ENCODE data around the gene TRIM10. TPM values are rescaled to one million over a fixed set of nuclear protein-coding genes. Genes with fewer than 3 reads are reported as not detected.

Gene TRIM10
- total and polyA plus RNA-seq, 3 donors from 2014 or later = 0.17 to 0.25 TPM; not detected in 1

GRCh38 chr6:30204116-30204515 lies 43.1 kb upstream of the TRIM10 start:
- H3K36me3 ChIP-seq (ENCODE audit: low read depth, missing control alignments) = no peaks in the 10 kb centered on the region
- no peaks in the 10 kb centered on the region for H3K9me3 ChIP-seq
- no peak overlapping the region for H3K4me3 ChIP-seq
- TF ChIP-seq POLR2A (IDR thresholded peaks at IDR 0.05) = no peak
- no peak for TF ChIP-seq CTCF (IDR thresholded peaks at IDR 0.05)
- WGBS, 2 donors = 91 to 100% methylated on average over 1 of the region's 1 CpG
- DNase-seq = no peak
- H3K27me3 ChIP-seq = no peaks in the 10 kb centered on the region
- H3K4me1 ChIP-seq = peaks cover 4% of the 10 kb centered on the region
- H3K27ac ChIP-seq = no peak overlapping the region
- intact Hi-C loops (cut with DNase I; ENCODE audit: low total_unique reads) = no loop called here

- no peaks in the 10 kb centered on the region for H3K27me3 ChIP-seq
- intact Hi-C loops (cut with DNase I; ENCODE audit: low total_unique reads) = no loop called here
- TF ChIP-seq CTCF (IDR thresholded peaks at IDR 0.05) (no peak), POLR2A (IDR thresholded peaks at IDR 0.05) (no peak)
- peaks cover 2% of the 10 kb centered on the region for H3K4me1 ChIP-seq
- DNase-seq = no peak
- 89 to 91% methylated on average over 4 of the region's 4 CpGs for WGBS, 2 donors
- H3K9me3 ChIP-seq = no peaks in the 10 kb centered on the region
- no peak overlapping the region for H3K4me3 ChIP-seq
- H3K36me3 ChIP-seq (ENCODE audit: low read depth, missing control alignments) = no peaks in the 10 kb centered on the region
- peak overlapping the region in 1 of 2 donors; percentile 27 for H3K27ac ChIP-seq
These were observed 41.4 kb upstream of the TRIM10 start for GRCh38 chr6:30202366-30202765.

- WGBS, 2 donors = 77 to 81% methylated on average over 6 of the region's 6 CpGs
- DNase-seq = no peak
- H3K27me3 ChIP-seq = no peaks in the 10 kb centered on the region
- intact Hi-C loops (cut with DNase I; ENCODE audit: low total_unique reads) = no loop called here
- no peak overlapping the region for H3K4me3 ChIP-seq
- TF ChIP-seq POLR2A (IDR thresholded peaks at IDR 0.05) (no peak), CTCF (IDR thresholded peaks at IDR 0.05) (no peak)
- no peaks in the 10 kb centered on the region for H3K9me3 ChIP-seq
- H3K4me1 ChIP-seq = no peaks in the 10 kb centered on the region
- peak overlapping the region in 1 of 2 donors; percentile 5 for H3K27ac ChIP-seq
- H3K36me3 ChIP-seq (ENCODE audit: low read depth, missing control alignments) = no peaks in the 10 kb centered on the region
These were observed 39.7 kb upstream of the TRIM10 start for GRCh38 chr6:30200551-30201281.

- no peak for DNase-seq
- no peaks in the 10 kb centered on the region for H3K27me3 ChIP-seq
- intact Hi-C loops (cut with DNase I; ENCODE audit: low total_unique reads) = no loop called here
- H3K27ac ChIP-seq = no peak overlapping the region
- WGBS, 2 donors = 93 to 96% methylated on average over 34 of the region's 34 CpGs
- H3K4me3 ChIP-seq = no peak overlapping the region
- H3K9me3 ChIP-seq = no peaks in the 10 kb centered on the region
- H3K4me1 ChIP-seq = no peaks in the 10 kb centered on the region
- H3K36me3 ChIP-seq (ENCODE audit: low read depth, missing control alignments) = no peaks in the 10 kb centered on the region
- no peak for TF ChIP-seq CTCF (IDR thresholded peaks at IDR 0.05)
- no peak for TF ChIP-seq POLR2A (IDR thresholded peaks at IDR 0.05)
These were observed 37.4 kb upstream of the TRIM10 start for GRCh38 chr6:30198166-30199084.
